G401 (cell line): ENCODE results near the gene PDXP. TPM values are rescaled to one million over a fixed set of nuclear protein-coding genes. Genes with fewer than 3 reads are reported as not detected.
A peak's percentile ranks its signal among the peaks of the same experiment; 100 is the strongest.
"Not testable (repeated sequence)": the region's sequence is repeated elsewhere in the genome, so short reads cannot be mapped to it uniquely, and the experiment has no call there.

Experiments
- DNase-seq: peaks from one replicate; pipeline ENCODE4 v3.0.0-alpha.2; 2015; ENCODE audit warnings: low spot score
- in situ Hi-C: cut with HindIII; loops from 2 replicates; pipeline ENCODE4 v1.10.0; 2016; ENCODE audit warnings: low sequenced_read_pairs, mixed read lengths
- total RNA-seq: library from RNA; depleted of rRNA; stranded (reverse); fragments of >200 nt; shearing (Covaris generic); gene quantifications from 2 replicates; pipeline ENCODE4 v1.2.3, GENCODE V29; 2014; rRNA removed

PDXP gene, protein sequence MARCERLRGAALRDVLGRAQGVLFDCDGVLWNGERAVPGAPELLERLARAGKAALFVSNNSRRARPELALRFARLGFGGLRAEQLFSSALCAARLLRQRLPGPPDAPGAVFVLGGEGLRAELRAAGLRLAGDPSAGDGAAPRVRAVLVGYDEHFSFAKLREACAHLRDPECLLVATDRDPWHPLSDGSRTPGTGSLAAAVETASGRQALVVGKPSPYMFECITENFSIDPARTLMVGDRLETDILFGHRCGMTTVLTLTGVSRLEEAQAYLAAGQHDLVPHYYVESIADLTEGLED
- 49.0 and 62.3 TPM in 2 replicates for total RNA-seq

DNA sequence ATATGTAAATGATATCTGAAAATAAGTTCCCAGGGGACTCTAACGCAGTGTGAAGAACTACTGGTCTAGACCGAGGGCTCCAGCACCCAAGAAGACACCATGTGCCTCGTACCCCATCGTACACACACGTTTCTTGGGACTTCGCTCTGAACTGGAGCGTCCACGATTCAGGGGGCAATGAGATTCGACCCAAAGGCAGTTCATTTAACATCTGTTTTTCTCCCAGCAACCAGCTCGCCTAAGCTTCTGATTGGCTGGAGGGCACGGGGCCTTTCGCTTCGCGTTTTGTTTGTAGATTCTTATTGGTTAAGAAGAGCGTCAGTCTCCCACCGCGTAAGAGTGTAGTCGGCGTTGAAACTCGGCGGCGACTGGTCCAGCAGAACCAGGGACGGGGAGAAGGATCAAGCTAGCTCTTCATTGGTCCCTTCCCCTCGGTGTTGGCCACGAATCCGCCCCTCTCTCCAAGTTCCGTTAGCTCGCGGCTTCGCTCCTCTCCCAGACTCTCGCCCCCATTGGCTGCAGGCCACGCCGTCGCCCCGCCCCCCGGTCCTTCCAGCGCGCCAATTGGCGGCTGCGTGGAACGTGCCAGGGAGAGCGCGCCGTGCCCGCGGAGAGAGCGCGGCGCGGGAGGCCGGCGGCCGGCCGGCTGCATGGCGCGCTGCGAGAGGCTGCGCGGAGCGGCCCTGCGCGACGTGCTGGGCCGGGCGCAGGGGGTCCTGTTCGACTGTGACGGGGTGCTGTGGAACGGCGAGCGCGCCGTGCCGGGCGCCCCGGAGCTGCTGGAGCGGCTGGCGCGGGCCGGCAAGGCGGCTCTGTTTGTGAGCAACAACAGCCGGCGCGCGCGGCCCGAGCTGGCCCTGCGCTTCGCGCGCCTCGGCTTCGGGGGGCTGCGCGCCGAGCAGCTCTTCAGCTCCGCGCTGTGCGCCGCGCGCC is at the start of gene PDXP:
Gene PDXP (plus strand): TSS at position 591 of the 933 bp plus-strand sequence. CDS start 60 bp downstream, at position 651.
- in situ Hi-C loops = no loop called here
- DNase-seq = peak; percentile 100

DNA sequence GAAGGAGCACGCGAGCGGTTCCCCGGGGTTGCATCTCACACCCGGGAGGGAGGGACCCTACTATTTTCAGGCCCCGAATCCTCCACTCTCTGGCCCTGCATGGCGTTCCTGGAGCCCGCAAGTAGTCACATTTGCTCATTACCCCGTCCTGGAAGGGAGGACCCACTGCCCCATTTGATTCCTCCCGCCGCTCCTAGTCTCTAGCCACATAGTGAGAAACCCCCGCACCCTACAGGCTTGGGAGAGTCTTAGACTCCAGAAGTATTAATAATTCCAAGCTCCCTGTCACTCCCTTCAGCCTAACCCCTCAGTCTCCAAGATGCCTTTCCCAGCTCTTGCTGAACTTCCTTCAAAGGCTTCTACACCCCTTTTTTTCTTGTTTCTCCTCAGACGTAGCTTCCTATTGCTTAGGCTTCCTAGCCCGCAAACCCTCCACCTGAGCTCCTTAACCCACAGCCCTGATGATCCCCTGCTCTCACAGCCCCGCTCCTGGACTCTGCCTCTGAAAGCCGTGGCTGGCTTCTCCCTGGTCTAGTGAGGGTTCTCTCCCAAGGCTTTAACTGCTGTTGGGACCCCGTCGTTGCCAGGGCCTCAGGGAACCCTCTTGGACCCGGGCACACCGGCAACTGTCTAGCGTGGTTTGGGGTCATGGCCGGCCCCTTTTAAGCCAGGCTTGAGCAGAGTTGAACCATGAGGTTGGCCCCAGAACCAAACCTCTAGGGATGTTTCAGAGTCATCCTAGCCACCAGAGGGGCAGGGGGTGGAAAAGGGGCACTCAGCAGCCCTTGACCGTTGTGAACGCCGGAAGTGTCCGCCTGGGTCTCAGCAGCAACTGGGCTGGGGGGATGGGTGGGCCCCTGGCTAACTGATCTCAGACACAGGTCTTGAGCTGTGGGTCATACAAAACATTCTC is 49.0 kb upstream of the PDXP start:
- in situ Hi-C loops = no loop called here
- no peak for DNase-seq

DNA sequence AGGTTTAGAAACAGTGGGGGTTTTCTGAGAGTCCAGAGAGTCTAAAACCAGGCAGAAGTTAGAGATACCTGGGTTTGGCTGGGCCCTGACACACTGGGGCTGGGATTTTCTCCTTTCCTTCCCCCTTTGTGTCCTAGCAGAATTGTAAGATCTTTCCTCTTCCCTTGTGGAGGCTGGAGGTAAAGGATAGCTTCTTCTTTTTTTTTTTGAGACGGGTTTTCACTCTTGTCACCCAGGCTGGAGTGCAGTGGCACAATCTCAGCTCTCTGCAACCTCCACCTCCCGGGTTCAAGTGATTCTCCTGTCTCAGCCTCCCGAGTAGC is 48.4 kb upstream of the PDXP start:
- in situ Hi-C loops, DNase-seq: not testable (repeated sequence)

DNA sequence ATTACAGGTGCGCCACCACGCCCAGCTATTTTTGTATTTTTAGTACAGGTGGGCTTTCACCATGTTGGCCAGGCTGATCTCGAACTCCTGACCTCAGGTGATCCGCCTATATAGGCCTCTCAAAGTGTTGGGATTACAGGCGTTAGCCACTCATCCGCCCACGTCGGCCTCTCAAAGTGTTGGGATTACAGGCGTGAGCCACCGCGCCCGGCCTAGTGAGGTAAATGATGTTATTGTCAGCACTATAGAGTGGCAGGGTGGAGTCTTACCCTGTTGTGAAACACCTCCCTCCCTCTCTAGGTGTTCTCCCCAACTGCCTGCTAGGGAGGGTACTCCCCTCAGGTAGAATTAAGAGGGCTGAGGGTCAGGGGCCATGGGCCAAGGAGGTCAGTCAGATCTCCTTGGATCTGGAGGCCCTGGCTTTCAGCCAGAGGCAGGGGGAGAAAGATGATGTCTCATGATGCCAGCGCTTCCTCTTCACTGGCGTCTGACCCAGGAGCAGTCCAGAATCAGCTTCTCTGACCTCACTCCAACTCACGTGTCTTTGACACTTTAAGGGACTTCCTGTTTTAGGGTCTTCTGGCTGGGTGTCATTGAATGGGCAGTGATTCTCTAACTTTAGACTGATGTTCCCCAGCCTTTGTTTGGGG is 47.9 kb upstream of the PDXP start:
- in situ Hi-C loops = no loop called here
- DNase-seq = no peak

DNA sequence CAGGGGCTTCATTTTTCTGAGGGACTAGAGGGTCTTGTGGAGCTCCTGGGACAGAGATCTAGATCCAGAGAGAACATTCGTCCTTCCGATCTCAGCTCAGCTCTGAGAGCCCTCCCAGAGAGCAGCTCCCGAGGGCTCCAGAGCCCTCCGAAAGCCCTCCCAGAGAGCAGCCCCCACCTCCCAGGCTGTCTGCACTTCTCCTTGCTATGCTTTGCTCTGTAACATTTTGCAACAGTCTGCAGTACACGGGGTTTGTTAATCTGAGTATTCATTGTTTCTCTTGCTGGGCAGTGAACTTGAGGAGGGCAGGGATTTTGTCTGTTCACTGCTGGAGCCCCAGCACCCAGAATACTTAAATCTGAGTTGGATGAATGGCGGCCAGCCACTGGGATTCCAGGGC is 47.3 kb upstream of the PDXP start:
- in situ Hi-C loops = no loop called here

DNA sequence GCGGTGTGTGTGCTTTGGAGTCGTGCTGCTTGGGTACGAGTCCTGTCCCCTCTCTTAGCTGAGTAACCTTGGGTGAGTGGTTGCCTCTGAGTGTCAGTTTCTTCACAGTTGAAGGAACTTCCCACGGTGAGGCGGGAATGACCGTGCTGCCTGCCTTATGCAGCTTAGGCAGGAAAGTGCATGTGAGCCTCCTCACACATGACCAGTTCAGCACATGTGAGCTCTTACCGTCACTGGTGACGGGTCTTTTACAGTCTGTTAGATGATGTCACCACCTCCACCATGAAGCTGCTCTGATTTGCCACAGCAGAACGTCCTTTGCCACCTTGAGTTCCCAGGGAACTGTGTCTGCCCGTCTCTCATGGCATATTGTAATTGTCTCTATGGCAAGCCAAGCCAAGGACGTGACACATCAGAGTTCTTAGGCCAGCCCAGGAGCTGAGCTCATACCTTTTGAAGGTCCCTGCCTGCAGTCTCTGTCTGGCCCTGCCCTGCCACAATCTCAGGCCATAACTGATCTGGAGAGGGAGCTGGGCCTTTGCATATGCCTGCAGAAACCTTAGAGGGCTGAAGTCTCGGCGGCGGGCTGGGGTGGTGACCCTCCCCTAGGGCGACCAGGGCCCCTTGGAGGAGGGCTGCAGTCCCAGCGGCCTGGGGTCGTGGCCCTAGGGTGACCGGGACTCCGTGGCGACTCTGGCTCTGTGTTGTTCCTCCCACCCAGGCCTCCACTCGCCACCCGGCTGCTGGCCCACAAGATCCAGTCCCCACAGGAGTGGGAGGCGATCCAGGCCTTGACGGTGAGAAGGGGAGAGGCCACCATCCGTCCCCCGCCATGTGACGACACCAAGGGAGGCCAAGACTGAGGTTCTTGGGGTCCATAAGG is 42.1 kb upstream of the PDXP start:
- in situ Hi-C loops = no loop called here
- no peak for DNase-seq

More for the DNA sequence above, 47.3 kb upstream of the PDXP start:
- DNase-seq = no peak

DNA sequence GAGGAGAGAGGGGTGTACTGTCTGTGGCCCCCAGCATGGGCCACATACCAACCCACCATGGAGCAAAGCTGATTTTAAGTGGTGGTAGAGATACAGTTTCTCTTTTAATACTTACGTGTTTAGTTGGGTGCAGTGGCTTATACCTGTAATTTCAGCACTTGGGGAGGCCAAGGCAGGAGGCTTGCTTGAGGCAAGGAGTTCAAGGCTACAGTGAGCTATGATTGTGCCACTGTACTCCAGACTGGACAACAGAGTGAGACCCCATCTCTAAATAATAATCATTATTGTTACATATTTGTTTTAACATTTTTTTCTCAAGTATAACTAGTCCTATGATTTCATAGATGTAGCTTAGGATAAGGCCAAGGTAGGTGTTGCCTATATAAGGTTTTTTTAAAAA is 41.1 kb upstream of the PDXP start:
- in situ Hi-C loops = no loop called here
- DNase-seq = no peak

DNA sequence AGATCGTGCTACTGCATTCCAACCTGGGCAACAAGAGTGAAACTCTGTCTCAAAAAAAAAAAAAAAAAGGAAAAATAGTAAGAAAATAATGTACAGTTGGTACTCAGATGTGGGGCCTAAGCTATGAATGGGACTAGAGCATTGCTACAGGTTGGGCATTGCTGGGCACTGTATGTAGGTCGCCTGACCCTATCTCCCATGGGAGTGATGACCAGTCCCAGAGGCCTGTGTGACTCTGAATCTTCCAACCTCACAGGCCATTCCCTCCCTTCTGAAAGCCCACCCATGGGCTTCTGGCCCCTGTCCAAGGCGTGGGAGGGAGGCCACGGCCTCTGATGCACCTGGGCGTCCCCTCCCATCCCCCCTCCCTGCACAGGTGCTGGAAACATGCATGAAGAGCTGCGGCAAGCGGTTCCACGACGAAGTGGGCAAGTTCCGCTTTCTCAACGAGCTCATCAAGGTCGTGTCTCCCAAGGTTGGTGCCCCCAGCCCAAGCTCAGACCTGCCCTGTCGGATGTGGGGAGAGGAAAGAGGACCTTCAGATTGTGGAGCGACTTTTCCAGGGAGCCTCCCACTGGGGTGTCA is 40.4 kb upstream of the PDXP start:
- DNase-seq = no peak
- in situ Hi-C loops = no loop called here

DNA sequence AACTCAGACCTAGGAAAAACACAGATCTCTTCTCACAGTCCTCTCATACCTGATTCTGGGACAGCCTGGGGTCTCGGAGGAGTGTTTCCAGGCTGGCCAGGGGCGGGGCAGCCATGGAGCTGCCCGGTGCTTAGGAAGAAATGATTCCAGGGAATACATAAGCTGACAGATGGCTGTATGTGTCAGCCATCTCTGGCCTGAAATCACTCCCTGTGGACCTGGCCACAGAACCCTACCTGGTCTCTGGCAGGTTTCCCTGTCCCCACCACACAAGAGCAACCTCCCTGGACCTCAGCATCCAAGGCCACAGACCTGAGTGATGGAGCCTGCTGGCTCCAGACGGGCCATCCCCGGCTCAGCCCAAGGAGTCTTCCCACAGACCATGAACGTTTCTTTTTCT is 39.8 kb upstream of the PDXP start:
- in situ Hi-C loops = no loop called here
- DNase-seq = peak; percentile 90

DNA sequence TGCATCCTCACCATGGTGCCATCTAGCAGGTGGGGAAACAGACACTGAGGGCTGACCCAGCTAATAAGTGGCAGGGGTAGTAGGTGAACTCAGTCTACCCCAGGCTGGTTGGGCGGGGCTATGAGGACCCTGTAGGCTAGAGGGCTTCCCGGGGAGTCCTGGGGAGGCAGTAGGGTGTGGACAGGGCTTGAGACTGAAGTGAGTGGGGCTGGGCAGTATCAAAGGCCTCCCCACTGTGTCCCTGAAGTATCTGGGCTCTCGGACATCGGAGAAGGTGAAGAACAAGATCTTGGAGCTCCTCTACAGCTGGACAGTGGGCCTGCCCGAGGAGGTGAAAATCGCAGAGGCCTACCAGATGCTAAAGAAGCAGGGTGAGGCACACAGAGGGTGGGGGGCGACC is 38.5 kb upstream of the PDXP start:
- in situ Hi-C loops = no loop called here

DNA sequence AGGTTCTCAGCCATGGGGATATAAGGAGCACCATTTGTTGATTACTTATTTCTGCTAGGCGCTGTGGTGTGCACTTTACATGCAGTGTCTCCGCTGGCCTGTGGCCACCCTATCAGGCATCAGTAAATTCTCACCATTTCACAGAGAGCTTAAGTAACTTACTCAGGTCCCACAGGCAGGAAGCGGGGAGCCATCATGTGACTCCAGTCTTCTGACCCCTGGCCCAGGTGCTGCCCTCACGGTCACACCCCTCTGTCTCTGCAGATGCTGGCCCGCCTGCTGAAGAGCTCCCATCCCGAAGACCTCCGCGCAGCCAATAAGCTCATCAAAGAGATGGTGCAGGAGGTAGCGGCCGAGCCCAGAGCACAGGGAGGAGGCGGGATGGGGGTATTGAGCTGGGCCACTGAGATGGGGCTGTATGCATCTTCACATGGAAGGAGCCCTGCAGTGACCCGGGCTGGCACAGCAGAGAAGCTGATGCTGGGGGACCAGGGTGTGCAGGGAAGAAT is 37.1 kb upstream of the PDXP start:
- in situ Hi-C loops = no loop called here
- no peak for DNase-seq

More for the DNA sequence above, 38.5 kb upstream of the PDXP start:
- DNase-seq = no peak

DNA sequence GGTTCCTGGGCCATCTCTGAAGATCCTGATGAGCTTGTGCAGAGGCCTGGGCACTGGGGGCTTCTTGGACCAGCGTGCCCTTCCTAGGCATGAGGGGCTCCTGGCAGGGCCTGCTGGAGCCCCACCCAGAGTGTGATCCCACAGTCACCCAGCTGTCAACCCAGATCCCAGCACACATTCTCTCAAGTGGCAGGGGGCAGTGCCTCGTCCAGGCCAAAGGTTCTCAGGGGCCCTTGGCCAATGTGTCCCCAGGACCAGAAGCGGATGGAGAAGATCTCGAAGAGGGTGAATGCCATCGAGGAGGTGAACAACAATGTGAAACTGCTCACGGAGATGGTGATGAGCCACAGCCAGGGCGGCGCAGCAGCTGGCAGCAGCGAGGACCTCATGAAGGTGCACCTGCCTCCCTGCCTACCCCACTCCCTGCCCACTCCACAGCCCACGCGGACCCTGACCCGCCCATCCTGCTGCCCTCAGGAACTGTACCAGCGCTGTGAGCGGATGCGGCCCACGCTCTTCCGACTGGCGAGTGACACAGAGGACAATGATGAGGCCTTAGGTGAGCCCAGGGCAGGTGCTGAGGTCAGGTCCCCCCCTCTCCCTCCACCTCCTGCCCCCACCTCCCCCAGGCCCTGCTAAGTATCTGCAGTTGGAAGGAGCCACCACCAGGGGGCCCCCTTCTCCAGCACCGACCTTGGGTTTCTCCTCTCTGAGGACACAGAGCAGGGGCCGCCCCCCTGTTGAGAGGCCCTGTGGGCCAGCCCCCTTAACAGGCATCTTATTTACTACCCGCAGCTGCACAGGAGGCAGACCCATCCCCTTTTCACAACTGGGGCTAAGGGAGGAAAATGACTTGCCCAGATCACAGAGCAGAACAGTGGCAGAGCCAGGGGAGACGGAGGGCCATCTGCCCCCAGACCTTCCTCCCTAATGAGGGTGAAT is 35.2 kb upstream of the PDXP start:
- in situ Hi-C loops = no loop called here
- DNase-seq = peak; percentile 59

DNA sequence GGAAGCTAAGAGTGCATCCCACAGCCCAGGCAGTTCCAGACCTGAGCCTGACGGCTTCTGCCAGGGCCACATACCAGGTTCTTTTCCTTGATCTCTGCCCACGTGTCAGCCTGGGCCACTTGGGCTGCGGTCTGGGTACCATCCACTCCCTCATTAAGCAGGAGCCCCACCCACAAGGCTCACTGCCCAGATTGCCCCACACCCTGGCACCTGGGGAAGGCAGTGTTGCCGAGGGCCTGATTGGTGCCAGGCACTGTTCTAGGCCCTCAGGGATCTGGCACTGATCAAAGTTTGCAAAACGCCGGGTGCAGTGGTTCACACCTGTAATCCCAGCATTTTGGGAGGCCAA is 34.5 kb upstream of the PDXP start:
- in situ Hi-C loops = no loop called here
- no peak for DNase-seq

DNA sequence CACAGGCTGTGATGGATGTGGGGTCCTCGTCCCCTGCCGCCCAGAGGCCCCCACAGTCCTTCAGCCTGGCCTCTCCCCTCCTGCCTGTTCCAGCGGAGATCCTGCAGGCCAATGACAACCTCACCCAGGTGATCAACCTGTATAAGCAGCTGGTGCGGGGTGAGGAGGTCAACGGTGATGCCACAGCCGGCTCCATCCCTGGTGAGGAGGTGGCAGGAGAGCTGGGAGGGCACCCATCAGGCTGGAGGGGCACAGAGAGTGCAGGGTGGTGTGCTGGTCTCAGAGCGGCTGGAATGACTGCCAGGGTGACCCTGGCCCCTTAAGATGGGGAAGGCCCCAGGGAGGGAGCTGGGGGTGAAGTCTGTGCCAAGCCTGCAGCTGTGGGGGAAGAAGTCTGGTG is 33.6 kb upstream of the PDXP start:
- DNase-seq = no peak
- in situ Hi-C loops = no loop called here

DNA sequence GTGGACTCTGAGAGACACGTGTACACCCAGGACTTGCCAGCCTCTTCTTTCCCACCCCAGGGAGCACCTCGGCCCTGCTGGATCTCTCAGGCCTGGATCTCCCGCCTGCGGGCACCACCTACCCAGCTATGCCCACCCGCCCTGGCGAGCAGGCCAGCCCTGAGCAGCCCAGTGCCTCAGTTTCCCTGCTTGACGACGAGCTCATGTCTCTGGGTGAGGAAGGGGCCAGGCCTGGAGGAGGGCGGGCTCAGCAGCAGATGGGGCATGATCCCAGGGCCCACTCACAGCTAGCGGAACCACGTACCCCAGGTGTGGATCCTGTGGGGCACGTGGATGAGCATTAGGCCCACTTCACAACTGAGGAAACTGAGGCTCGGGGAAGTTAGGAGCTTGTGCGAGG is 32.8 kb upstream of the PDXP start:
- no peak for DNase-seq

DNA sequence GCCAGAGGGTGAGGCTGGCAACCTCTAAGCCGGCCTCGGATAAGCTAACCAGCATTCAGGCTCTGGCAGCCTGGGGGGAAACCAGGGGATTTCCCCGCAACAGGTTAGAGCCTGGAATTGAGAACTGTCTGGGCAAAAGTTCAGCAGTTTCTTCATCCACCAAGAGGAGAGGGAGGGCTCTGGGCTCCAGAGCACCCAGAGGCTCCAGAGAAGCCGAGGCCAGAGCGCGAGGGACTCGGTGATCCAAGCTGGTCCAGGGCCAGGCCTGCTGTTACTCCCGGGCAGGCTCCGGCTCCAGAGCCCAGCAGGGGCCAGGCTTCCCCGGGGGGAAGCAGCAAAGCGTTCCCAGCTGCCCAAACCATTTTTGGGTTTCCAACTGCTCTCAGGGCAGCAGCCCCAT is 32.4 kb upstream of the PDXP start:
- in situ Hi-C loops = no loop called here
- no peak for DNase-seq

More for the DNA sequence above, 32.8 kb upstream of the PDXP start:
- in situ Hi-C loops = no loop called here
